ENCODE measurements around the gene APLP2.
"Not testable (repeated sequence)": the region's sequence is repeated elsewhere in the genome, so short reads cannot be mapped to it uniquely, and the experiment has no call there.

The APLP2 gene

GRCh38 chr11:130092661-130093060 lies 23.0 kb downstream of the APLP2 start:
- DNase-seq, result no peak

GRCh38 chr11:130094614-130095013 lies 24.9 kb downstream of the APLP2 start:
- DNase-seq, result no peak

GRCh38 chr11:130095326-130095725 lies 25.6 kb downstream of the APLP2 start:
- no peak for DNase-seq

- no peak for DNase-seq
Observed at GRCh38 chr11:130096042-130096441, 26.3 kb downstream of the APLP2 start.

GRCh38 chr11:130096823-130097222 lies 27.1 kb downstream of the APLP2 start:
- no peak for DNase-seq

- no peak for DNase-seq
Observed at GRCh38 chr11:130097285-130097684, 27.6 kb downstream of the APLP2 start.

GRCh38 chr11:130099356-130099755 lies 29.7 kb downstream of the APLP2 start:
- no peak for DNase-seq

- DNase-seq, result no peak
Observed at GRCh38 chr11:130100381-130101095, 30.8 kb downstream of the APLP2 start.

GRCh38 chr11:130101661-130102060 lies 32.0 kb downstream of the APLP2 start:
- no peak for DNase-seq

GRCh38 chr11:130102301-130103249 lies 32.9 kb downstream of the APLP2 start:
- no peak for DNase-seq

GRCh38 chr11:130103296-130103814 lies 33.7 kb downstream of the APLP2 start:
- DNase-seq, result no peak

- no peak for DNase-seq
Observed at GRCh38 chr11:130106381-130106780, 36.7 kb downstream of the APLP2 start.

- not testable (repeated sequence) for DNase-seq
Observed at GRCh38 chr11:130108671-130109070, 39.0 kb downstream of the APLP2 start.

- no peak for DNase-seq
Observed at GRCh38 chr11:130109386-130109785, 39.7 kb downstream of the APLP2 start.

- DNase-seq, result no peak
Observed at GRCh38 chr11:130110339-130111108, 40.8 kb downstream of the APLP2 start.

- no peak for DNase-seq
Observed at GRCh38 chr11:130112071-130112830, 42.6 kb downstream of the APLP2 start.

- no peak for DNase-seq
Observed at GRCh38 chr11:130114281-130114680, 44.6 kb downstream of the APLP2 start.

- no peak for DNase-seq
Observed at GRCh38 chr11:130114726-130115125, 45.0 kb downstream of the APLP2 start.

- DNase-seq, result no peak
Observed at GRCh38 chr11:130115218-130115617, 45.5 kb downstream of the APLP2 start.

- no peak for DNase-seq
Observed at GRCh38 chr11:130118165-130118564, 48.5 kb downstream of the APLP2 start.

GRCh38 chr11:130118636-130119387 lies 49.1 kb downstream of the APLP2 start:
- peak; percentile 48 for DNase-seq
